Fibroblast of lung (primary cell): ENCODE results near the gene ECHDC3. TPM values are rescaled to one million over a fixed set of nuclear protein-coding genes. Genes with fewer than 3 reads are reported as not detected.

Experiments
- DNase-seq, 2 donors: peaks; one replicate each; pipeline versions ENCODE4 v3.0.0 to v3.0.0-alpha.2; 2010; ENCODE audit warnings: low read depth in 2 of 2
- H2AFZ ChIP-seq: 2 replicates; pipeline ENCODE4 v1.5.1; 2012; ENCODE audit warnings: low read length, control low read depth, inconsistent platforms
- H3K27ac ChIP-seq: 2 replicates; pipeline ENCODE4 v1.5.1; 2011; ENCODE audit warnings: low read length, control low read depth; ENCODE audit not compliant: insufficient read depth
- H3K27me3 ChIP-seq: 2 replicates; pipeline ENCODE4 v1.5.1; 2011; ENCODE audit warnings: mild to moderate bottlenecking, low read length; ENCODE audit not compliant: control insufficient read depth, insufficient read depth
- H3K36me3 ChIP-seq: 2 replicates; pipeline ENCODE4 v1.5.1; 2011; ENCODE audit warnings: low read length; ENCODE audit not compliant: control insufficient read depth, insufficient read depth
- H3K4me1 ChIP-seq: 2 replicates; pipeline ENCODE4 v1.5.1; 2011; ENCODE audit warnings: low read length; ENCODE audit not compliant: control insufficient read depth, insufficient read depth; ENCODE audit errors: extremely low read depth
- H3K4me2 ChIP-seq: 2 replicates; pipeline ENCODE4 v1.5.1; 2011; ENCODE audit warnings: low read length, control low read depth; ENCODE audit not compliant: insufficient read depth; ENCODE audit errors: extremely low read depth
- H3K4me3 ChIP-seq, 4 experiments: fragments of 200-600 bp in 1 of 4; sonication (generic) in 1 of 4; replicated peaks in 1 of 4; 2 replicates each; pipeline ENCODE4 v1.5.1; 2011 to 2016; ENCODE audit warnings: low read length in 4 of 4, low read depth in 3 of 4, mild to moderate bottlenecking in 3 of 4, control low read depth in 2 of 4, inconsistent platforms in 1 of 4, mixed read lengths in 1 of 4; ENCODE audit not compliant: insufficient read depth in 1 of 4; ENCODE audit errors: control extremely low read depth in 1 of 4
- H3K79me2 ChIP-seq: 2 replicates; pipeline ENCODE4 v1.5.1; 2012; ENCODE audit warnings: mild to moderate bottlenecking, low read length, inconsistent platforms; ENCODE audit not compliant: control insufficient read depth, insufficient read depth
- H3K9ac ChIP-seq: 2 replicates; pipeline ENCODE4 v1.5.1; 2011; ENCODE audit warnings: mild to moderate bottlenecking, low read length, control low read depth; ENCODE audit not compliant: insufficient read depth
- H3K9me3 ChIP-seq: 2 replicates; pipeline ENCODE4 v1.5.1; 2012; ENCODE audit warnings: low read depth, low read length; ENCODE audit not compliant: control insufficient read depth, insufficient read depth
- H4K20me1 ChIP-seq: 2 replicates; pipeline ENCODE4 v1.5.1; 2011; ENCODE audit warnings: low read length; ENCODE audit not compliant: control insufficient read depth, insufficient read depth; ENCODE audit errors: extremely low read depth
- CTCF ChIP-seq, 2 donors: IDR thresholded peaks in 1 of 2; conservative IDR thresholded peaks in 1 of 2; 1 replicate in 1 of 2; 2 replicates in 1 of 2; pipeline ENCODE4 v1.5.1; 2011 to 2012; ENCODE audit warnings: low read length in 2 of 2, control low read depth in 1 of 2, inconsistent platforms in 1 of 2, low read depth in 1 of 2, mild to moderate bottlenecking in 1 of 2
- EZH2 ChIP-seq: IDR thresholded peaks from 2 replicates; pipeline ENCODE4 v1.5.1; 2012; ENCODE audit warnings: low read length, control low read depth, mild to moderate bottlenecking; ENCODE audit errors: missing control alignments
- polyA minus RNA-seq: library from RNA; depleted of rRNA, polyadenylated mRNA; stranded (reverse); fragments of >200 nt; gene quantifications from 2 replicates; pipeline ENCODE4 v1.2.3, GENCODE V29; 2011; ENCODE audit warnings: low replicate concordance
- polyA plus RNA-seq, 2 donors: library from polyadenylated mRNA; depleted of rRNA in 1 of 2; stranded (reverse) in 1 of 2; unstranded in 1 of 2; fragments of >200 nt; gene quantifications; 2 replicates each; pipeline ENCODE4 v1.2.1, GENCODE V29; 2011 to 2012; ENCODE audit warnings: missing spikeins in 1 of 2
- total RNA-seq: library from RNA; depleted of rRNA; stranded (reverse); fragments of >200 nt; gene quantifications from 2 replicates; pipeline ENCODE4 v1.2.1, GENCODE V29; 2014

The ECHDC3 gene
- total RNA-seq (16.2 and 17.7 TPM in 2 replicates), polyA plus RNA-seq (6.1 and 13.8 TPM in 2 replicates), polyA minus RNA-seq (2.8 and 26.5 TPM in 2 replicates)
- 6.0 and 12.9 TPM in 2 replicates for polyA plus RNA-seq (2012)

GRCh38 chr10:11742009-11742778 is at the start of gene ECHDC3:
Gene ECHDC3 (plus strand): TSS chr10:11742382. CDS start chr10:11742577, 195 bp downstream.
- Histone ChIP-seq H3K9ac (peak within 1 kb of the TSS; percentile 85), H4K20me1 (no peaks in the 10 kb centered on the region), H3K4me1 (no peaks in the 10 kb centered on the region), H3K27me3 (no peaks in the 10 kb centered on the region), H3K36me3 (no peaks in the 10 kb centered on the region), H3K79me2 (no peaks in the 10 kb centered on the region), H2AFZ (peak within 1 kb of the TSS; percentile 85), H3K27ac (peak within 1 kb of the TSS; percentile 72), H3K9me3 (no peaks in the 10 kb centered on the region), H3K4me3 (peak within 1 kb of the TSS; percentile 41 to 71 (median 54)), H3K4me2 (peak within 1 kb of the TSS; percentile 82)
- no peak for TF ChIP-seq EZH2
- no peak for TF ChIP-seq CTCF (conservative IDR thresholded peaks at IDR 0.05 in 1 of 2, IDR thresholded peaks at IDR 0.05 in 1 of 2; ENCODE audit: low read depth in 1 of 2, low read length in 2 of 2)
- DNase-seq, result peak; percentile 50 to 61

GRCh38 chr10:11693376-11693775 is 48.8 kb upstream of the ECHDC3 start:
- no peak overlapping the region for H2AFZ ChIP-seq
- H3K9ac ChIP-seq, result no peak overlapping the region
- H3K27me3 ChIP-seq, result peaks cover 9% of the 10 kb centered on the region
- no peak overlapping the region for H3K4me2 ChIP-seq
- no peaks in the 10 kb centered on the region for H3K36me3 ChIP-seq
- H3K27ac ChIP-seq, result no peak overlapping the region
- no peaks in the 10 kb centered on the region for H4K20me1 ChIP-seq
- TF ChIP-seq CTCF (conservative IDR thresholded peaks at IDR 0.05 in 1 of 2, IDR thresholded peaks at IDR 0.05 in 1 of 2; ENCODE audit: low read depth in 1 of 2, low read length in 2 of 2) (no peak), EZH2 (no peak)
- H3K4me1 ChIP-seq, result no peaks in the 10 kb centered on the region
- H3K9me3 ChIP-seq, result no peaks in the 10 kb centered on the region
- H3K79me2 ChIP-seq, result no peaks in the 10 kb centered on the region
- no peak for DNase-seq
- H3K4me3 ChIP-seq, result no peak overlapping the region

- no peak overlapping the region for H2AFZ ChIP-seq
- H3K4me2 ChIP-seq, result no peak overlapping the region
- H3K27me3 ChIP-seq, result peaks cover 9% of the 10 kb centered on the region
- H3K9ac ChIP-seq, result no peak overlapping the region
- no peak overlapping the region for H3K27ac ChIP-seq
- H3K4me3 ChIP-seq, result no peak overlapping the region
- DNase-seq, result no peak
- TF ChIP-seq CTCF (conservative IDR thresholded peaks at IDR 0.05 in 1 of 2, IDR thresholded peaks at IDR 0.05 in 1 of 2; ENCODE audit: low read depth in 1 of 2, low read length in 2 of 2), result no peak
- no peaks in the 10 kb centered on the region for H3K79me2 ChIP-seq
- no peaks in the 10 kb centered on the region for H3K9me3 ChIP-seq
- no peaks in the 10 kb centered on the region for H3K36me3 ChIP-seq
- no peaks in the 10 kb centered on the region for H4K20me1 ChIP-seq
- no peaks in the 10 kb centered on the region for H3K4me1 ChIP-seq
These were observed 46.4 kb upstream of the ECHDC3 start for GRCh38 chr10:11695779-11696178.
